Lower leg skin (tissue), 3 donors: ENCODE results near the gene DAB2IP.

Experiments
- POLR2A ChIP-seq, 2 donors: fragments of 450-650 bp; IDR thresholded peaks; one replicate each; pipeline ENCODE4 v1.6.1; 2016 to 2017; ENCODE audit warnings: antibody characterized with exemption in 2 of 2, mild to moderate bottlenecking in 1 of 2, moderate library complexity in 1 of 2
- TF ChIP-seq, protein P1 (sequence below), 3 donors: fragments of 450-650 bp; IDR thresholded peaks; one replicate each; pipeline ENCODE4 v1.5.1; 2016; ENCODE audit warnings: antibody characterized with exemption in 3 of 3, mild to moderate bottlenecking in 3 of 3, moderate library complexity in 2 of 3

DNA sequence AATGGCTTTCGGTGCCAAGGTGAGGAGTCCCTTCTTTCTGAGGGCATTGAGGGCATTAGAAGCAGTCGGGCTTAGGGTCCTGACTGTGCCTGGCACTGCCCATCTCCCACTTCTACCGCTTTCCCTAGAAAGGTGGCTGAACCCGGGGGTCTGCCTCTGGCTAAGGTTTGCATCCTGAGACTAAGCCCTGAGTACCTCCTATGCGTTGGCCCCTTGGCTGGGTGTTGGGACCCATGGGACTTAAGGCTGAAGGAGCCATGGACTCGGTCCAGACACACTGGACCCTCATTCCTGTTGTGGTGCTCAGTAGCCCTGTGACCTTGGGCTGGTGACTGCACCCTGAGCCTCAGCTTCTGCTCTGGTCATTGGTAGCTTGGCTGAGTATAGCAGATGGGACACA is 23.9 kb downstream of the DAB2IP start:
- TF ChIP-seq, protein P1, sequence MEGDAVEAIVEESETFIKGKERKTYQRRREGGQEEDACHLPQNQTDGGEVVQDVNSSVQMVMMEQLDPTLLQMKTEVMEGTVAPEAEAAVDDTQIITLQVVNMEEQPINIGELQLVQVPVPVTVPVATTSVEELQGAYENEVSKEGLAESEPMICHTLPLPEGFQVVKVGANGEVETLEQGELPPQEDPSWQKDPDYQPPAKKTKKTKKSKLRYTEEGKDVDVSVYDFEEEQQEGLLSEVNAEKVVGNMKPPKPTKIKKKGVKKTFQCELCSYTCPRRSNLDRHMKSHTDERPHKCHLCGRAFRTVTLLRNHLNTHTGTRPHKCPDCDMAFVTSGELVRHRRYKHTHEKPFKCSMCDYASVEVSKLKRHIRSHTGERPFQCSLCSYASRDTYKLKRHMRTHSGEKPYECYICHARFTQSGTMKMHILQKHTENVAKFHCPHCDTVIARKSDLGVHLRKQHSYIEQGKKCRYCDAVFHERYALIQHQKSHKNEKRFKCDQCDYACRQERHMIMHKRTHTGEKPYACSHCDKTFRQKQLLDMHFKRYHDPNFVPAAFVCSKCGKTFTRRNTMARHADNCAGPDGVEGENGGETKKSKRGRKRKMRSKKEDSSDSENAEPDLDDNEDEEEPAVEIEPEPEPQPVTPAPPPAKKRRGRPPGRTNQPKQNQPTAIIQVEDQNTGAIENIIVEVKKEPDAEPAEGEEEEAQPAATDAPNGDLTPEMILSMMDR (IDR thresholded peaks at IDR 0.05): no peak
- no peak for TF ChIP-seq POLR2A (IDR thresholded peaks at IDR 0.05)
